ENCODE measurements around the gene S100A11.
A peak's percentile ranks its signal among the peaks of the same experiment; 100 is the strongest.

Gene S100A11

GRCh38 chr1:152009691-152010090, 27.1 kb downstream of the S100A11 start:
- no peak for DNase-seq
- intact Hi-C loops (cut with DNase I): loop anchor here (10.0 kb wide), 1 partner anchor 405 kb away; no protein-coding TSS in a partner anchor

- no peak for DNase-seq
- intact Hi-C loops (cut with DNase I): loop anchor here (10.0 kb wide), 1 partner anchor 402 kb away; no protein-coding TSS in a partner anchor
Observed at GRCh38 chr1:152007047-152007446, 29.8 kb downstream of the S100A11 start.

- intact Hi-C loops (cut with DNase I): loop anchor here (10.0 kb wide), 1 partner anchor 401 kb away; no protein-coding TSS in a partner anchor
- no peak for DNase-seq
Observed at GRCh38 chr1:152005360-152005912, 31.4 kb downstream of the S100A11 start.

GRCh38 chr1:152003846-152004442, 32.9 kb downstream of the S100A11 start:
- no peak for DNase-seq
- intact Hi-C loops (cut with DNase I): loop anchor here (10.0 kb wide), 1 partner anchor 399 kb away; no protein-coding TSS in a partner anchor

- intact Hi-C loops (cut with DNase I): loop anchor here (10.0 kb wide), 1 partner anchor 398 kb away; no protein-coding TSS in a partner anchor
- no peak for DNase-seq
Observed at GRCh38 chr1:152002960-152003359, 33.8 kb downstream of the S100A11 start.

- peak; percentile 46 to 93 (median 83) for DNase-seq
- intact Hi-C loops (cut with DNase I): loop anchor here (10.0 kb wide), 1 partner anchor 397 kb away; no protein-coding TSS in a partner anchor
Observed at GRCh38 chr1:152001631-152002584, 34.9 kb downstream of the S100A11 start.

- intact Hi-C loops (cut with DNase I): loop anchor here (10.0 kb wide), 1 partner anchor 396 kb away; no protein-coding TSS in a partner anchor
- no peak for DNase-seq
Observed at GRCh38 chr1:152000964-152001630, 35.7 kb downstream of the S100A11 start.

- no peak for DNase-seq
- intact Hi-C loops (cut with DNase I): loop anchor here (10.0 kb wide), 1 partner anchor 64 kb away; no protein-coding TSS in a partner anchor
Observed at GRCh38 chr1:151998611-151999362, 38.0 kb downstream of the S100A11 start.

GRCh38 chr1:151997284-151997570, 39.6 kb downstream of the S100A11 start:
- no peak for DNase-seq
- intact Hi-C loops (cut with DNase I): loop anchor here (10.0 kb wide), 1 partner anchor 62 kb away; no protein-coding TSS in a partner anchor

- intact Hi-C loops (cut with DNase I): loop anchor here (10.0 kb wide), 1 partner anchor 61 kb away; no protein-coding TSS in a partner anchor
- DNase-seq: no peak
Observed at GRCh38 chr1:151995774-151996173, 41.0 kb downstream of the S100A11 start.

GRCh38 chr1:151994956-151995355, 41.8 kb downstream of the S100A11 start:
- DNase-seq: no peak
- intact Hi-C loops (cut with DNase I): loop anchor here (10.0 kb wide), 1 partner anchor 60 kb away; no protein-coding TSS in a partner anchor

GRCh38 chr1:151993734-151994496, 42.9 kb downstream of the S100A11 start, which contains the start of gene S100A10:
S100A10 (minus strand) TSS chr1:151993859; CDS start chr1:151986230, 7,629 bp downstream.
- DNase-seq: peak in 35 of 42 donors; percentile 20 to 75 (median 50)
- intact Hi-C loops (cut with DNase I): loop anchor here (10.0 kb wide), 1 partner anchor 59 kb away; no protein-coding TSS in a partner anchor

GRCh38 chr1:151993084-151993733, 43.6 kb downstream of the S100A11 start:
- intact Hi-C loops (cut with DNase I): loop anchor here (10.0 kb wide), 1 partner anchor 58 kb away; no protein-coding TSS in a partner anchor
- peak in 16 of 42 donors; percentile 11 to 49 (median 29) for DNase-seq

- intact Hi-C loops (cut with DNase I): loop anchor here (10.0 kb wide), 1 partner anchor 58 kb away; no protein-coding TSS in a partner anchor
- DNase-seq: peak in 4 of 42 donors; percentile 6 to 45 (median 31)
Observed at GRCh38 chr1:151992303-151993083, 44.3 kb downstream of the S100A11 start.

GRCh38 chr1:151991663-151992302, 45.0 kb downstream of the S100A11 start:
- DNase-seq: peak in 1 of 42 donors; percentile 18
- intact Hi-C loops (cut with DNase I): loop anchor here (10.0 kb wide), 1 partner anchor 57 kb away; no protein-coding TSS in a partner anchor
